GM21737 (cell line): ENCODE results near the gene KCNN4.

ENCODE experiments used
- ATAC-seq: cut with Tn5 transposase; IDR thresholded peaks from one replicate; pipeline ENCODE4 v1.9.1; 2021; ENCODE audit warnings: mild to moderate bottlenecking, moderate library complexity; ENCODE audit not compliant: unreplicated experiment

Gene KCNN4

DNA sequence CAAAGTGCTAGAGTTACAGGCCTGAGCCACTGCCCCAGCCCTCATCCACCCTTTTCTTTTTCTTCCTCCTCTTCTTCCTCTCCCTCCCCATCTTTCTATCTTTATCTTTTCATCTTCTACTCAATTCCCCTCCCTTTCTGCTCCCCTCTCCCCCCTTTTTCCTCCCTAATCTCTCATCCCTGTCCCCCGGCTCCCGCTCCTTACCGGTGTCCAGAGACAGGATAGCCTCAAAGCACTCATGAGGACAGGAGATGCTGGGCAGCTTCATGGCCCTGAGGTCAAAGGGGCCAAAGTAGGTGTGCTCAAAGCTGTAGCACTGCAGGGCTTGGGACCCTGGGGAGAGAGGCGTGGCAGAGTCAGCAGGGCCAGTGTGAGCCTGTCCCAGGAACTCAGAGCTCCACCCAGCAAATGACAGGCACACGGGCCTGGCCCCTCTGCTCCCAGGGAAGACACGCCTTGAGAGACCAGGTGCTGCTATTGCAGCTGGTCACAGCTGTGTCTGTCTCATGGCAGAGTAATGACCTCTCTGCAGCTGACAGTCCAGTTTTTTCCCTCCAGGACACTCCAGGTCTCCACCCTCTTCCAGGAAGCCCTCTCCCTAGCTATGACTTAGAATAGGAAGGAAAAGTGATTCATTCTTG, 18.8 kb upstream of the KCNN4 start:
- no peak for ATAC-seq

- no peak for ATAC-seq
Measured at GRCh38 chr19:43798546-43799409, 18.0 kb upstream of the KCNN4 start.

DNA sequence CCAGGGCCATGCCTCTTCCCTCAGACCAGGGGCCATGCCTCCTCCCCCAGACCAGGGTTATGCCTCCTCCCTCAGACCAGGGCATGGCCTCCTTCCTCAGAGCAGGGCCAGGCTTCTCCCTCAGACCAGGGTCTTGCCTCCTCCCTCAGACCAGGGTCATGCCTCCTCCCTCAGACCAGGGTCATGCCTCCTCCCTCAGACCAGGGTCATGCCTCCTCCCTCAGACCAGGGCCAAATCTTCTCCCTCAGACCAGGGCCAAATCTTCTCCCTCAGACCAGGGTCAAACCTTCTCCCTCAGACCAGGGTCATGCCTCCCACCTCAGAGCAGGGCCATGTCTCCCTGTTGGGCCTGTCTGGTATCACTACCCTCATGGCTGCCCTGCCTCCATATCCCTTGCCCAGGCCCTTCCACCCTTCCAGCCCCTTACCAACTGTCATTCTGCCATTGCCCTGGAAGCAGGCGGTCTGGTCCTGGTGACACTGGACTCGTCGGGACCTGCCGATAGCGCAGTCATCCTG, 17.3 kb upstream of the KCNN4 start:
- no peak for ATAC-seq

DNA sequence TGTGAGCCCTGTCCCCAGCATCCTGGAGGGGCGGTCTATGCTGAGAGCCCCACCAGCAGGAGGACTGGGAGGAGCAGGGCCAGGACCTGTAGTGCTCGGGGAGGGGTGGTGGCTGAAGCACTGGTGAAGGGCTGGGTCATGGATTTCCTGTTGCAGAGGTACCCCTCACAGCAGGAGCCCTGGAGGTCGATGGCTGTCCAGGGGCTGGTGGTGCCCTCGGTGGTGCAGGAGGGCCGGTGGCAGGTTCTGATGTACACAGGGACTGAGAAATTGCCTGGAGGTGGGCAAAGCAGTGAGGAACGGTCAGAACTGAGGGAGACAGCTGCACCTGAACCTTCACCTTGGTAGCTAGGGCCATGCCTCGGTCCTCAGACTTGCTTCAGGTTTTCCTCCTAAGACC, 16.8 kb upstream of the KCNN4 start:
- ATAC-seq: no peak

DNA sequence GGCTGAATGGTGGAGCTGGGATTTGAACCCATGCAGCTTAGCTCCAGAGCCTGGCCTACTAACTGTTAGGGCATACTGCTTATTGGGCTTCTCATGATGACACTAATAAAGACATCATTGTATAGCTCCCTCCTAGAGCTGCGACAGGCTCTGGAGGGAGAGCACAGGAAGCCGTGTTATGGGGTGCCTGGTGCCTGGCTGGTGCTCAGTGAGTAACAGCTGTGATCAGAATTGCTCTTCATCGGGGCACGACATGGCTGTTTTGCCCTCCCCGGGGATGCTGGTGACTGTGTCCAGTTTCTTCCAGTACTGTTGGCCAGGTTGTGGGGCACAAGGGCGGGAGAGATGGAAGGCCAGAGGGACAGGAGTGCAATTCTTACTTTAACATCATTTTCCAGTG, 16.3 kb upstream of the KCNN4 start:
- ATAC-seq: no peak

DNA sequence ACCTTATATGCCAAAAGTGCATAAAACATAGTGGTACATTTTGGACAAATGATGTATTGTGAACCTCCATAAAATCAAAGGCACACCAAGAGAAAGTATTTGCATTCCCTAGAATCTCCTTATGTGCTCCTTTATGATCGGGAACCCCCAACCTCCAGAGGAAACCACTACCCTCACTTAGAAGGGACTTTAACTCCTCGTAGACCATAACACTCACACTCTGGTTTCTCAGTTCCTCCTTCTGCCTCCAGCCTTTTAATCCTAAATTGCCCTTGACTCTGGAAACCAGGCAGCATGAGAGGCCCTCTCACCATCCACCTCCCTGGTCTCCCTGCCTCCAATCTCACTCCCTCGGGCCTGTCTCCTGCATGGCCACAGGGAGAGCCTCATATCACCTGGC, 9.8 kb upstream of the KCNN4 start:
- no peak for ATAC-seq

DNA sequence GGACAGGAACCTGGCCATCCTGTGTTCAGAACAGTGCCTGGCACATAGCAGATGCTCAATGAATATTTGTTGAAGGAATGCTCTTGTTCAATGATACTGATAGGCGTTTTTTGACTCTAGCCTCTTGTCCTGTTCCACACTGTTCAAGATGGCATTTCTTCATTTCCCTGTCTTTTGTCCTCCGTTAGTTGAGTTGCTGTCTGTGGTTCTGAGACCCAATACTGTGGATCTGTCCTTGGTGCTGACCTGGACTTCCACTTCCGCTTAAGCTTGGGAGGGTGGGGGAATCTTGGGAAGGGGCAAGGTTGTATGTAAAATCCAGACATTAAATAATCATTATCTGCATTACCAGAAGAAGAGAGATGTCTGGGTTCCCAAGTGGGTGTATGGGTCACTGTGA, 8.3 kb upstream of the KCNN4 start:
- ATAC-seq: no peak

GRCh38 chr19:43786665-43787064, 5.9 kb upstream of the KCNN4 start:
- ATAC-seq: no peak

- no peak for ATAC-seq
Measured at GRCh38 chr19:43784981-43785808, 4.4 kb upstream of the KCNN4 start.

GRCh38 chr19:43784241-43784980, 3.6 kb upstream of the KCNN4 start:
- no peak for ATAC-seq

GRCh38 chr19:43783636-43784035, 2.9 kb upstream of the KCNN4 start:
- ATAC-seq: no peak

GRCh38 chr19:43782689-43783231, 2.0 kb upstream of the KCNN4 start:
- no peak for ATAC-seq

GRCh38 chr19:43782311-43782660, 1.5 kb upstream of the KCNN4 start:
- ATAC-seq: no peak

DNA sequence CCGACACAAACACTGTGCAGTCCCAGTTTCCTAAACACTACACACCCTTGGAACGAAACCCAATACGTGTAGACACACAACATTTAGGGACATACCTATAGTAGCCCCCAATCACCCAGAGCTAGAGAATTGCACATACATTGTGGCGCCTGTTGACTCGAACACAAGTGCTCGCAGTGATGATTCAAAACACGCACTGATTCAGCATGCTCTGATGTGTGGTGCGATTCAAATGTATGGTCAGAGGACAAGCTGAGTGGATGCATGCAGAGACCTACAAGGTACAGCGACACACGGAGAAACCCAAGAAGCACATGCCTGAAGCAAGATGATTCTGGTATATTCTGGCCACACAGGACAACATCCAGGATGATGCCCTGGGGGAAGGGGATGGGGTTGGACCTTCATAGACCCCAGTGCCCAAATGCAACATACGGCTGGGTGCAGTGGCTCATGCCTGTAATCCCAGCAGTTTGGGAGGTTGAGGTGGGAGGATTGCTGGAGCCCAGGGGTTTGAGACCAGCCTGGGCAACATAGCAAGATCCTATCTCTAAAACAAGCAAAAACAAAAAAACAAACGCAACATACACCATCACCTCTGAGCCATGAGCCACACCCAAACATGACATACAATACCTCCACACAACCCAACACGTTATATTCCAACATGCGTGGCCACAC, 997 bp upstream of the KCNN4 start:
- ATAC-seq: no peak

GRCh38 chr19:43779820-43780219, 953 bp downstream of the KCNN4 start:
- ATAC-seq: no peak

- no peak for ATAC-seq
Measured at GRCh38 chr19:43779147-43779819, 1.5 kb downstream of the KCNN4 start.

DNA sequence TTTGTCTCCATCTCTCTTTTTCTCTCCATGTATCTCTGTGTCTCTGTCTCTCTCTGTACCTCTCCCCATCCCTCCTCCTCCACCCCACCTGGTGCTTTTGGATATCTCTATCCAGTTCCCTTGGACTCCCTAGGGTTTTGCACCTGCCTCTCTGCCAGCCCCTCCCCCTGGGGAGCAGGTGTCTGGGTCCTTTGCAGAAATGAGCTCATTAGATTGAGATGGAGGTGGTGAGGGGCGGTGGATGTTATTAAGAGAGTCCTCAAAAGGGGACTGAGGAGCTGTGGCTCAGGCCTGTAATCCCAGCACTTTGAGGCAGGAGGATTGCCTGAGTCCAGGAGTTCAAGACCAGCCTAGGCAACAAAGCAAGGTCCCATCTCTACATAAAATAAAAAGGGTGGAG, 2.1 kb downstream of the KCNN4 start:
- ATAC-seq: no peak

DNA sequence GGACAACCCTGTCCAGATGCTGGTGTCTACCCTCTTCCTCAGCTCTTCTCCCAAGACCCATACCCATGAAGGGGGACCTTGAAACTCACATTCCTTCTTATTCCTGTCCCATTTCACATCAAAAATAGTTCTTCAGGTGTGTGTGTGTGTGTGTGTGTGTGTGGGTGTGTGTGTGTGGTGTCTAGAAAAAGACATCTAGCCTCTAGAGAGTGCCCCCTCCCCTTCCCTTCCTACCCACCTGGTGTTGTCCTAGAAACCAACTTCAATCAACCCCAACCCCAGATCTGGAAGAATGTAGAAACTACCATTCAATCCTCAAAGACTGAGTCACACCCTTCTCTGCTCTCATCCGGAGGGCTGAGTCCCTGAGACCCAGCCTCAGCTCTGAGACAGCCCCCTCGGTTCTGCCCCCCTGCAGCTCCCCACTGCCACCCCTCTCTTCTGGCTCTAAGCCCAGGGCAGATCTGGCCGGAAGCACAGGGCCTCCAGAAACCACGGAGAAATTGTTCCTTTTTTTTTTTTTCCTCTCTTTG, 3.5 kb downstream of the KCNN4 start:
- ATAC-seq: no peak

DNA sequence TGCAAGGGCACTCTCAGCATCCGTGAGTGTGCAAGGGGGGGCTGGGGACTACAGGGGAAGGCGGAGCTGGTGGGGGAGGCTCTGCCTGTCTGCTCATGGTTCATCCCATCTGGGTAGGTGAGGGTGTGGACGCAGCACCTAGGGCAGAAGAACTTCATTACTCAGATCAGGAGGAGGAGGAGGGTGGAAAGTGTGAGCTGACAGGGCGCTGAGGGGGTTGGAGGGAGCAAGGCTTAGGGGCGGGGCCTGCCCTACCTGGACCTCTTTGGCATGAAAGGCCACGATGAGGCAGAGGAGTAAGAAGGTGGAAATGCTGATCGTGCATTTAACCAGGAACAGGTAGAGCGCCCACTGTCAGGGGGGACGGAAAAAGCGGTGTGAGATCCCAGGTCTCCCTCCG, 4.5 kb downstream of the KCNN4 start:
- ATAC-seq: no peak
